HAP-1 (cell line): Measurements from ENCODE around the gene ADAMTSL4.

ENCODE experiments used
- DNase-seq, 2 experiments: peaks; one replicate each; pipeline ENCODE4 v3.0.0-alpha.2; 2016 to 2020; ENCODE audit warnings: low spot score in 2 of 2
- H3K27me3 ChIP-seq: fragments of 250-450 bp; sonication (Bioruptor Pico); 2 replicates; pipeline ENCODE4 v1.5.1; 2020; ENCODE audit warnings: low read depth, mild to moderate bottlenecking, moderate library complexity
- H3K36me3 ChIP-seq: fragments of 250-450 bp; sonication (Bioruptor Pico); replicated peaks from 2 replicates; pipeline ENCODE4 v1.5.1; 2020; ENCODE audit warnings: mild to moderate bottlenecking
- H3K4me1 ChIP-seq: fragments of 250-450 bp; sonication (Bioruptor Pico); 2 replicates; pipeline ENCODE4 v1.5.1; 2020; ENCODE audit warnings: mild to moderate bottlenecking
- H3K4me3 ChIP-seq: fragments of 250-450 bp; sonication (Bioruptor Pico); 2 replicates; pipeline ENCODE4 v1.5.1; 2020; ENCODE audit warnings: mild to moderate bottlenecking, moderate library complexity
- H3K9me3 ChIP-seq: fragments of 250-450 bp; sonication (Bioruptor Pico); 2 replicates; pipeline ENCODE4 v1.5.1; 2020; ENCODE audit warnings: mild to moderate bottlenecking, moderate library complexity
- in situ Hi-C: fragments of 300-500 bp; cut with MboI; formaldehyde crosslinking; loops from 3 replicates; pipeline ENCODE4 v1.14.3; 2020; ENCODE audit warnings: low sequenced_read_pairs, inconsistent platforms, mixed read lengths

ADAMTSL4 gene

DNA sequence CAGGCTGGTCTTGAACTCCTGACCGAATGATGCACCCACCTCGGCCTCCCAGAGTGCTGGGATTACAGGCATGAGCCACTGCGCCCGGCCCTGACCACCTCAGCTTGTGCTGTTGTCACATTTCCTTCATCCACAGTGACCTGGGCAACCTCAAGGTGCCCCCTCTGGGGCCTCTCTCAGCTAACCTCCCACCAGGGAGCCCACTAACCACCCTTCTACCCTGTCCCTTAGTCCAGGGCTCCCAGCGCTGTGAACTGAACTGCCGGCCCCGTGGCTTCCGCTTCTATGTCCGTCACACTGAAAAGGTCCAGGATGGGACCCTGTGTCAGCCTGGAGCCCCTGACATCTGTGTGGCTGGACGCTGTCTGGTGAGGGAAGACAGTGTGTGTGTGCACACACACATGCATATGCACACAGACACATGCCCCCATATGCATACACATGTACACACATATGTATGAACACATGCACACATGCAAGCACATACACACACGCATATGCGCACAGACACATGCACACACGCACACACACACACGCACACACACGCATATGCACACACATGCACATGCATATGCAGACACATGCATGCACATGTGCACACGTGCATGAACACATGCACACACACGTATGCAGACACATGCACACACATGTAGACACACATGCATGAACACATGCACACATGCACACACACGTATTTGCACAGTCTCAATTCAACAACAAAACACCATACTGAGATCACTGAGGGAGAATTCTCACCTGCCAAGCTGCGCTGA lies 6.2 kb downstream of the ADAMTSL4 start:
- Histone ChIP-seq H3K4me3 (no peak overlapping the region), H3K4me1 (0 out of 2 replicates have a peak, but pooled peaks cover 2% of the 10 kb centered on the region), H3K27me3 (no peaks in the 10 kb centered on the region), H3K9me3 (no peaks in the 10 kb centered on the region), H3K36me3 (no peaks in the 10 kb centered on the region)
- DNase-seq = no peak
- in situ Hi-C loops = no loop called here

DNA sequence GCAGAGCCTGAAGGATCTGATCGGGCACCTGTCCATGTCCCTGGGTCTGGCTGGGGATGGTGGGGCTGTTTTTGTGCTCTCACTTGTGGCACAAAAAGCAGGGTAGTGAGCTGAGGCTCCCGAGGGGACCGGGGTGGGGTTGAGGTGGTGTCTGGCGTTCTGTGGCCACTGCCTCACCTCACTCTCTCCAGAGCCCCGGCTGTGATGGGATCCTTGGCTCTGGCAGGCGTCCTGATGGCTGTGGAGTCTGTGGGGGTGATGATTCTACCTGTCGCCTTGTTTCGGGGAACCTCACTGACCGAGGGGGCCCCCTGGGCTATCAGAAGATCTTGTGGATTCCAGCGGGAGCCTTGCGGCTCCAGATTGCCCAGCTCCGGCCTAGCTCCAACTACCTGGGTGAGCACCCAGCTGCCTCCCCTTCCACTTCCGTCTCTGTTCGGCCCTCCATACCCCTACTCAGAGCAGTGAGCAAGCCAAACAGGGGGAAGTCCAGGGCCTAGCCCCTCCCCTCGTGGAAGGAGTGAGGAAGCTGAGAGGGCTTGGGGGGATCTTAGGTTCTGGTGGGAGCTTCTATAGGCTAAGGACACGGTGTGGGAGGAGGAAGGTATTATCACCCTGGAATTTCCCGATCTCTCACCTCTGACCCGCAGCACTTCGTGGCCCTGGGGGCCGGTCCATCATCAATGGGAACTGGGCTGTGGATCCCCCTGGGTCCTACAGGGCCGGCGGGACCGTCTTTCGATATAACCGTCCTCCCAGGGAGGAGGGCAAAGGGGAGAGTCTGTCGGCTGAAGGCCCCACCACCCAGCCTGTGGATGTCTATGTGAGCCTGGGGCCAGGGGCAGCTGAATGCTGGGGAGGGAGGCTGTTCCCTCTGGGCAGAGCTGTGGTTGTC lies 7.0 kb downstream of the ADAMTSL4 start:
- DNase-seq = no peak
- Histone ChIP-seq H3K9me3 (no peaks in the 10 kb centered on the region), H3K4me1 (0 out of 2 replicates have a peak, but pooled peaks cover 2% of the 10 kb centered on the region), H3K36me3 (no peaks in the 10 kb centered on the region), H3K27me3 (no peaks in the 10 kb centered on the region), H3K4me3 (no peak overlapping the region)
- in situ Hi-C loops = no loop called here

GRCh38 chr1:150557065-150557600 lies 7.9 kb downstream of the ADAMTSL4 start:
- DNase-seq = no peak
- H3K4me1 ChIP-seq = peaks cover 9% of the 10 kb centered on the region
- H3K36me3 ChIP-seq = no peaks in the 10 kb centered on the region
- in situ Hi-C loops = no loop called here
- no peak overlapping the region for H3K4me3 ChIP-seq
- H3K9me3 ChIP-seq = no peaks in the 10 kb centered on the region
- H3K27me3 ChIP-seq = no peaks in the 10 kb centered on the region

DNA sequence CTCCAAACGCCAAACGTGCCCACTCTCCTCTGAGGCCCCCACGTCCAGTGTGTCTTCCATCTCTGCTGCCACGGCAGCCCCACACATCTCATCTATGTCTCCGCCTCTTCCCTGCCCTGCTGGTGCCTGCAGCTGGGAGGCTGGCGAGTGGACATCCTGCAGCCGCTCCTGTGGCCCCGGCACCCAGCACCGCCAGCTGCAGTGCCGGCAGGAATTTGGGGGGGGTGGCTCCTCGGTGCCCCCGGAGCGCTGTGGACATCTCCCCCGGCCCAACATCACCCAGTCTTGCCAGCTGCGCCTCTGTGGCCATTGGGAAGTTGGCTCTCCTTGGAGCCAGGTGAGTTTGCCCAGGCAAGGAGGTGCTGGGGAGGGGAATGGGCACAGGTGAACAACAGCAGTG lies 8.6 kb downstream of the ADAMTSL4 start:
- DNase-seq = no peak
- Histone ChIP-seq H3K4me3 (no peak overlapping the region), H3K4me1 (peaks cover 16% of the 10 kb centered on the region), H3K36me3 (no peaks in the 10 kb centered on the region), H3K27me3 (no peaks in the 10 kb centered on the region), H3K9me3 (no peaks in the 10 kb centered on the region)
- in situ Hi-C loops = no loop called here

- Histone ChIP-seq H3K4me1 (peaks cover 20% of the 10 kb centered on the region), H3K9me3 (no peaks in the 10 kb centered on the region), H3K36me3 (no peaks in the 10 kb centered on the region), H3K4me3 (no peak overlapping the region), H3K27me3 (no peaks in the 10 kb centered on the region)
- DNase-seq = no peak
- in situ Hi-C loops = no loop called here
Measured at GRCh38 chr1:150558303-150558704, 9.1 kb downstream of the ADAMTSL4 start.

- in situ Hi-C loops = no loop called here
- H3K27me3 ChIP-seq = no peaks in the 10 kb centered on the region
- no peaks in the 10 kb centered on the region for H3K36me3 ChIP-seq
- H3K4me1 ChIP-seq = peaks cover 20% of the 10 kb centered on the region
- no peaks in the 10 kb centered on the region for H3K9me3 ChIP-seq
- DNase-seq = peak in 1 of 2 experiments; percentile 12
- H3K4me3 ChIP-seq = no peak overlapping the region
Measured at GRCh38 chr1:150558761-150559655, 9.8 kb downstream of the ADAMTSL4 start.

DNA sequence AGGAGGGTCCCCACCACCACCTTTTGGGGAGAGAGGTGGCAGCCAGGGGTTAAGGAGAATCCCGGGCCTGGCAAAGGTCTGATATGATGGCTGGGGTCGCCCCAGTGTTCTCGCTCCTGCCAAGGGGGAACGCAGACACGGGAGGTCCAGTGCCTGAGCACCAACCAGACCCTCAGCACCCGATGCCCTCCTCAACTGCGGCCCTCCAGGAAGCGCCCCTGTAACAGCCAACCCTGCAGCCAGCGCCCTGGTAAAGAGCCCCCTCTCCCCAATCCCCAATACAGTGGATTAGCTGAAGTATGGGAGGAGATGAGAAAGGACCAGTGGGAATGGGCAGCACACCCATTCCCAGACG lies 10.4 kb downstream of the ADAMTSL4 start:
- no peak for DNase-seq
- Histone ChIP-seq H3K4me1 (peaks cover 20% of the 10 kb centered on the region), H3K9me3 (no peaks in the 10 kb centered on the region), H3K27me3 (no peaks in the 10 kb centered on the region), H3K4me3 (no peak overlapping the region), H3K36me3 (no peaks in the 10 kb centered on the region)
- in situ Hi-C loops = no loop called here

- Histone ChIP-seq H3K27me3 (no peaks in the 10 kb centered on the region), H3K4me1 (peaks cover 20% of the 10 kb centered on the region), H3K4me3 (no peak overlapping the region), H3K36me3 (no peaks in the 10 kb centered on the region), H3K9me3 (no peaks in the 10 kb centered on the region)
- in situ Hi-C loops = no loop called here
- DNase-seq = peak; percentile 50 to 89
Measured at GRCh38 chr1:150560011-150560438, 10.8 kb downstream of the ADAMTSL4 start.

DNA sequence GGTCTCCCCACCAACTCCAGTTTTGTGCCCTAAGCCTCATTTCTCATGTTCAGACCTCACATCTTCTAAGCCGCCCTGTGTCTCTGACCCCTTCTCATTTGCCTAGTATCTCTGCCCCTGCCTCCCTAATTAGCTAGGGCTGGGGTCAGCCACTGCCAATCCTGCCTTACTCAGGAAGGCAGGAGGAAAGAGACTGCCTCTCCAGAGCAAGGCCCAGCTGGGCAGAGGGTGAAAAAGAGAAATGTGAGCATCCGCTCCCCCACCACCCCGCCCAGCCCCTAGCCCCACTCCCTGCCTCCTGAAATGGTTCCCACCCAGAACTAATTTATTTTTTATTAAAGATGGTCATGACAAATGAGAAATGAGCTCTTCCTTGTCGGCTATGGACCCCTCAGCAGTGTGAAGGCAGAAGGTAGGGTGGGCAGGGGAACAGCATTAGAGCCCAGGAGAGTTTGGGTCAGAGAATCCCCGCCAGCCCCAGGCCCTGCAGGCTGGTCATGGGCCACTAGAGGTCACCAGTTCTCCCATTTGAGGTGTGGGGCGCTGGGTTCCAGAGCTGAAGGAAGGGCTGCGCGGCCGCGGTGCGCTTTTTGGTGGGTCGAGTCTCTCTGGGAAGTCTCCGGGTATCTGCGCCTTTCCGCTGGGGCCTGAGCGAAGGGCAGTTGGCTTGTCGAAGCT lies 11.5 kb downstream of the ADAMTSL4 start:
- in situ Hi-C loops = no loop called here
- Histone ChIP-seq H3K4me1 (peaks cover 20% of the 10 kb centered on the region), H3K36me3 (no peaks in the 10 kb centered on the region), H3K27me3 (no peaks in the 10 kb centered on the region), H3K4me3 (peak overlapping the region; percentile 42), H3K9me3 (no peaks in the 10 kb centered on the region)
- DNase-seq = peak; percentile 82 to 94

GRCh38 chr1:150561254-150561973 lies 12.2 kb downstream of the ADAMTSL4 start:
- Histone ChIP-seq H3K36me3 (no peaks in the 10 kb centered on the region), H3K9me3 (no peaks in the 10 kb centered on the region), H3K27me3 (no peaks in the 10 kb centered on the region), H3K4me3 (peak overlapping the region; percentile 42), H3K4me1 (peaks cover 20% of the 10 kb centered on the region)
- in situ Hi-C loops = no loop called here
- peak; percentile 94 for DNase-seq

GRCh38 chr1:150561974-150562445 lies 12.8 kb downstream of the ADAMTSL4 start:
- no peaks in the 10 kb centered on the region for H3K9me3 ChIP-seq
- no peaks in the 10 kb centered on the region for H3K36me3 ChIP-seq
- no peaks in the 10 kb centered on the region for H3K27me3 ChIP-seq
- H3K4me3 ChIP-seq = peak overlapping the region; percentile 42
- peaks cover 20% of the 10 kb centered on the region for H3K4me1 ChIP-seq
- peak; percentile 73 to 89 for DNase-seq
- in situ Hi-C loops = no loop called here
